Ishikawa (cell line): ENCODE measurements around the gene PPP1R26.

Source experiments
- CREB1 ChIP-seq: IDR thresholded peaks from 2 replicates; pipeline ENCODE4 v1.6.1; 2012; ENCODE audit warnings: low read depth
- TAF1 ChIP-seq: IDR thresholded peaks from 2 replicates; pipeline ENCODE4 v1.6.1; 2012; ENCODE audit warnings: low read depth, mild to moderate bottlenecking
- USF1 ChIP-seq: IDR thresholded peaks from 2 replicates; pipeline ENCODE4 v1.6.1; 2012
- YY1 ChIP-seq: IDR thresholded peaks from 2 replicates; pipeline ENCODE4 v1.6.1; 2012; ENCODE audit warnings: low read depth
- TF ChIP-seq, protein P1 (sequence below): IDR thresholded peaks from 2 replicates; pipeline ENCODE4 v1.6.1; 2012; ENCODE audit warnings: low read depth, mild to moderate bottlenecking

GRCh38 chr9:135502168-135502872 lies 22.7 kb downstream of the PPP1R26 start:
- TF ChIP-seq, protein P1, sequence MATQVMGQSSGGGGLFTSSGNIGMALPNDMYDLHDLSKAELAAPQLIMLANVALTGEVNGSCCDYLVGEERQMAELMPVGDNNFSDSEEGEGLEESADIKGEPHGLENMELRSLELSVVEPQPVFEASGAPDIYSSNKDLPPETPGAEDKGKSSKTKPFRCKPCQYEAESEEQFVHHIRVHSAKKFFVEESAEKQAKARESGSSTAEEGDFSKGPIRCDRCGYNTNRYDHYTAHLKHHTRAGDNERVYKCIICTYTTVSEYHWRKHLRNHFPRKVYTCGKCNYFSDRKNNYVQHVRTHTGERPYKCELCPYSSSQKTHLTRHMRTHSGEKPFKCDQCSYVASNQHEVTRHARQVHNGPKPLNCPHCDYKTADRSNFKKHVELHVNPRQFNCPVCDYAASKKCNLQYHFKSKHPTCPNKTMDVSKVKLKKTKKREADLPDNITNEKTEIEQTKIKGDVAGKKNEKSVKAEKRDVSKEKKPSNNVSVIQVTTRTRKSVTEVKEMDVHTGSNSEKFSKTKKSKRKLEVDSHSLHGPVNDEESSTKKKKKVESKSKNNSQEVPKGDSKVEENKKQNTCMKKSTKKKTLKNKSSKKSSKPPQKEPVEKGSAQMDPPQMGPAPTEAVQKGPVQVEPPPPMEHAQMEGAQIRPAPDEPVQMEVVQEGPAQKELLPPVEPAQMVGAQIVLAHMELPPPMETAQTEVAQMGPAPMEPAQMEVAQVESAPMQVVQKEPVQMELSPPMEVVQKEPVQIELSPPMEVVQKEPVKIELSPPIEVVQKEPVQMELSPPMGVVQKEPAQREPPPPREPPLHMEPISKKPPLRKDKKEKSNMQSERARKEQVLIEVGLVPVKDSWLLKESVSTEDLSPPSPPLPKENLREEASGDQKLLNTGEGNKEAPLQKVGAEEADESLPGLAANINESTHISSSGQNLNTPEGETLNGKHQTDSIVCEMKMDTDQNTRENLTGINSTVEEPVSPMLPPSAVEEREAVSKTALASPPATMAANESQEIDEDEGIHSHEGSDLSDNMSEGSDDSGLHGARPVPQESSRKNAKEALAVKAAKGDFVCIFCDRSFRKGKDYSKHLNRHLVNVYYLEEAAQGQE: no peak
- TF ChIP-seq TAF1 (no peak), CREB1 (no peak), USF1 (no peak), YY1 (no peak)
